ENCODE data around the gene ISOC2.
A peak's percentile ranks its signal among the peaks of the same experiment; 100 is the strongest.

GRCh38 chr19:55486971-55487923, 25.8 kb upstream of the ISOC2 start:
- TF ChIP-seq POLR2A (IDR thresholded peaks at IDR 0.05) (peak in 1 of 2 donors; percentile 60), CTCF (IDR thresholded peaks at IDR 0.05) (no peak)

Data from adrenal gland (tissue), 5 donors.